HG02870 (cell line): Measurements from ENCODE around the gene NKG7.

Experiments used
- ATAC-seq: cut with Tn5 transposase; IDR thresholded peaks from one replicate; pipeline ENCODE4 v1.9.1; 2021; ENCODE audit warnings: mild to moderate bottlenecking, moderate library complexity; ENCODE audit not compliant: unreplicated experiment

Gene NKG7

DNA sequence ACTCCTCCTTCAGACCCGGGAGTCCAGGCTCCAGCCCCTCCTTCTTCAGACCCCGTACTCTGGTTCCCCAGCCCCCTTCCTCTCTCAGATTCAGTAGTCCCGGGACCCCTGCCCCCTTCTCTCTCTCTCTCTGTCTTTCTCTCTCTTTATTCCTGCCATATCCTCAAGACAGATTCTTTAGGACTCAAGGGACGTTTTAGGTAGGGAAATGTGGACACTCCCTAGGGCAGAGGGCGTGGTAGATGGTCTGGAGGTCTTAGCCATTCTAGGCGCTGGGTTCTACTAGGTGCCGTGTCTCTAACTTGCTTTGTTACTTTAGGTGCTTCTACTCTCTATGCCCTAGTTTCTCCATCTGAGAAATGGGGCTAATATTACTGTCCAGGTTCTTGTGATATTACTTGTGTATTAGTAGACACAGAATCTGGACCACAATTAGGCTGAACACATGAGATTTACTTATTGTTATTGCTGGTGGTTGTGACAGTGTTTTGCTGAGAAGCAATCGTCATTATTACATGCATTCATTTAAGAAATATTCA is 18.7 kb upstream of the NKG7 start:
- ATAC-seq, result no peak

DNA sequence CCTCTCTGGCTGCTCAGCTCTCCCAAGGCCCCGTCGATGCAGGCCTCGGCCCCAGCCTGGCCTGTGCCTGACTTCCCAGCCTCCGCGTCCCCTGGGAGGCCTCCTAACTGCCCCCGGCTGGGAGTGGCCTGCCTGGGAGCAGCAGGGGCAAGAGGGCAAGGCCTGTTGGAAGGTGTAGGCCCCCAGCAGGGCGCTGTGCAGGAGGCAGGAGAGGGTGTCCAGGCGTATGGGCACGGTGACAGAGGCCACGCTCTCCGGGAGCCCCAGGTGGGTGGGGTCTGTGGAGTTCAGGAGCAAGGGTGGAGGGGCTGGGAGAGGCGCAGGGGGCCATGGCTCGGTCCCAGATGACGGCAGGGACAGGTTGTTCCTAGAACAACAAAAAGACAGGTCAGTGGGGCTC is 16.7 kb upstream of the NKG7 start:
- ATAC-seq, result no peak

DNA sequence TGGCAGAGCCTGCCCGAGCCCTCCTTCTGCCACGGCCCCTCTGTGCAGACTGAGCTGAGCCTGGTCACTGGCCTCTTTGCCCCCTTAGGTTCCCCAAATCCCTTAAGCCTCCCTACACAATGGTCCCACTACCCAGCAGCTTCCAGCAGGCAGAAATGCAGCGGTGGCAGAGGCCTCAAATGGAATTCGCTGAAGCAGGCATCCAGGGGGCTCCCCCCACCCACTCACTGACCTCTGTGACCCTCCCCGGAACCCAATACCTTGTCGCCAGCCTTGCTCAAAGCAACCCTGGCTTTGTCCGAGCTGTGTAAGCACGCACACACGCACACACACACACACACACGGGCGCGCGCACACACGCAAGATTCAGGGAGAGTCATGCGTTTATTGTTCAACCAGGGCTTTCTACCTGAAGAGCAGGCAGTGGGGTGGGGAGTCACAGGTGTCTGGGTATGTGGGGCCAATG is 15.5 kb upstream of the NKG7 start, which contains the start of gene LIM2:
TSS of gene LIM2 (minus strand) at position 51 of the 466 bp plus-strand sequence. CDS start 531 bp downstream, outside the sequence.
- ATAC-seq, result no peak

DNA sequence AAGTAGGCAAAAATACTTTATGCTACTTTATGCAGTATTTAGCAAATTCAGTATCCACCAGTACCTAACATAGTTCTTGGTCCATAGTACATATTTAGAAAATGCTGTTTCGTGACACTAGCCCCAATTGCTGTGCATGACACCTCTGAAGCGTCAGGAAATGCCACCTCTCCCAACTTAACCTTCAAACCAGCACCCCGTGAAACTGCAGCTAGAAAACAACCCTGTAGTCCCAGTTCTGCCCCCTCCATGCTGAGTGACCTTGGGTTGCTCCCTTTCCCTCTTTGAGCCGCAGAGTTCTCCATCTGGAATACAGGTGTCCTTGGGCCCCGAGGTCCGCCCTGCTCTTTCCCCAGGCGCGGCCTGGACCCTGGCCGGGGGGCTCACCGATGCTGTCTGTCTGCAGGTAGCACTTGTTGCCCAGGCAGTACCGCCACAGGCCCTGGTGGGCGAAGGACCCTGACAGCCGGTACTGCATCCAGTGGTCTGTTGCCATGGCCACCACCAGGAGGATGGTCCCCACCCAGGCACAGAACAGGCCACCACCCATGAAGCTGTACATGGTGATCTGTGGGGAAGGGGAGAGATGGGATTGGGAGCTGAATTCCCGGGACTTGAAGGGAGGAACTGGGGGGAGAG is 14.5 kb upstream of the NKG7 start:
- ATAC-seq, result no peak

DNA sequence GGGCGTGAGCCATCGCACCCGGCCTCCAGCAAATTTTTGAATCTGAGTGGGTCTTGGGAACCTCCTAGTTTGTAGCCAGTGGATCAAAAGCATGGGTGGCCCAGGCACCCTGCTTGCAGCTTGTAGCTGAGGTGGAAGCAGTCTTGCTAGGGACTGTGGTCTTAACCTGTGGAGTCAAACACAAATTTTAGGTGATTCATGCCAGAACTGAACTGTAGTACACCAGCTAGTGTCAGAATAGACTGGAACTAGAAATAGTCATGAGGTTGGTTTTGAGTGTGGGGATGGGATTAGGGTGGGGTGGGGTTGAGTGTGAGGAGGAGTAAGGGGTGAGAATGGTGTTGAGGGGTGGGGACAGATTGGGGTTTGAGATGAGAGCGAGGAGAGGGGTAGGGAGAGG is 9.6 kb upstream of the NKG7 start:
- no peak for ATAC-seq

DNA sequence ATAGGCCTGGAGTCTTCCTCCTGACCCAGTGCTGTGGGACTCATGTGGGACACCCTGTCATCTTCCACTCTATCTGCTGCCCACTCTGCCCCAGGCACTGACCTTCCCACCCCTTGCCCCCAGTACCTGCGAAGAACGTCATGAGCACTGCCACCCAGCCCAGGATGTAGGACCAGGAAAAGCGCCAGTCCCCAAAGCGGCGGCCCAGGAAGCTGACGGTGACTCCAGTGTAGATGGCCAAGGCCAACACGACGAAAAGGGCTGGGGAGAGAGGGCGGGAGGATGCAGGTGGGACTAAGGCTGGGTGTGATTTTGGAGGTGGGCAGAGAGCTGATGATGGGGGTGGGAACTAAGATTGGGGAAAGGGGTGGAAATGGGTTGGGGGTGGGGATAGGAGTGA is 7.9 kb upstream of the NKG7 start:
- no peak for ATAC-seq

DNA sequence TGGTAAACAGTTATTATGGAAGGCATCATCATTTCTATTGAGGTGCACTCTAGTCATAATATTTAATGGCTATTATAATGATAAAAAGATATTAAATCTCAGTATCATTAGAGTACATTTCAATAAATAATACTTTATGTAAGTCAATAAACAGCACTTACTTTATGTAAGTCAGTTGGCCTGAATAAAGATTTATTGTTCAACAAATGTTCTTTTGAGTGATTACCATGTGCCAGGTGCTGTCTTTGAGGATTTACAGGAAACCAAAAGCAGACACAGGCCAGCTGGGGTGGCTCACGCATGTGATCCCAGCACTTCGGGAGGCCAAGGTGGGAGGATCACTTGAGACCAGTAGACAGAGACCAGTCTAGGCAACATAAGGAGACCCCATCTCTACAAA is 5.0 kb upstream of the NKG7 start:
- ATAC-seq, result no peak

DNA sequence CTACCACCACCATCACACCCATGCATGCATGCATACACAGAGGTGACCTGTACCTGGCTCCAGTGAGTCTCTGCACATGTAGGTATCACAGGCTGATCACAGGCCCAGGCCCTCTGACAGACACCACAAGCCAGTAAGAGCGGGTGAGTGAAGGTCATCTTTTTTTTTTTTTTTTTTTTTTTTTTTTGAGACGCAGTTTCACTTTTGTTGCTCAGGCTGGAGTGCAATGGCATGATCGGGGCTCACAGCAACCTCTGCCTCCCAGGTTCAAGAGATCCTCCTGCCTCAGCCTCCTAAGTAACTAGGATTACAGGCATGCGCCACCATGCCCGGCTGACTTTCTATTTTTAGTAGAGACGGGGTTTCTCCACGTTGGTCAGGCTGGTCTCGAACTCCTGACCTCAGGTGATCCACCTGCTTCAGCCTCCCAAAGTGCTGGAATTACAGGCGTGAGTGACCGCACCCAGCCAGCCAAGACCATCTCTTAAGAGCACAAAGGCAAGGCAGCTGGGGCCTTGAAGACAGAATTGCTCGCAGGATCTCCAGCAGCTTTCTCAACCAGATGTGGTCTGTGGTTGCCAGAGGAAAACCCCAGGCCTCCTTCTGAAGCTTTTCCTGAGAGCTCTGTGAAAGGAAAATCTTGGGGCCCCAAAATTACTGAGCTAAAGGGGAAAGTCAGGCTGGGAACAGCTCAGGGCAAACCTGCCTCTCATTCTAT is 3.2 kb upstream of the NKG7 start:
- no peak for ATAC-seq

DNA sequence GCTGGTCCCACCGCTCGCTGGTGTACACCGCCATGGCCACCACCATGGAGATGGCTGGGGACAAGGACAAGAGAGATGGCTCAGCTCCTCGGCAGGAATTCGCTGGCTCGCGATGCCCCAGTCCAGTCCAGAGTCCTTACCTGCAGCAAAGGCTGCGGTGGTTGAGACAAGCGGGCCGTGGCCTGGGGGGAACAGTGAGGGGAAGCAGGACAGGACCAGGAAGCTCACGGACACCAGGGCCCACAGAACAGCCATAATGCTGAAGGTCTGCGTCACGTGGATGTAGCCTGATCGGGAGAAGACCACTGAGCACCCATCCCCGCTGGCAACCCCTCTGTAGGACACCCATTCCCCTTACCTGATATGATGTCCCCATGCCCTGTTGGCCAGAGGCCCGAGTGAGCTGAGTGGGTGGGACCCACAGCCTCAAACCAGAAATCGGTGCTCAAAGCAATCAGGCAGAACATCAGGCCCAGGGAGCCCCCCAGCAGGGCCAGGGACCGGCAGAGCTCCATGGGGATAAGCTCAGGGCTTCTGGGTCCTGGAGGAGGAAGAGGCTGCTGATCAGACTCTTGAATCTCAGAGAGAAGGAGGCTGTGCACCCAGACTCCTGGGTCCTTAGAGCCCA is 319 bp downstream of the NKG7 start:
- ATAC-seq, result no peak

DNA sequence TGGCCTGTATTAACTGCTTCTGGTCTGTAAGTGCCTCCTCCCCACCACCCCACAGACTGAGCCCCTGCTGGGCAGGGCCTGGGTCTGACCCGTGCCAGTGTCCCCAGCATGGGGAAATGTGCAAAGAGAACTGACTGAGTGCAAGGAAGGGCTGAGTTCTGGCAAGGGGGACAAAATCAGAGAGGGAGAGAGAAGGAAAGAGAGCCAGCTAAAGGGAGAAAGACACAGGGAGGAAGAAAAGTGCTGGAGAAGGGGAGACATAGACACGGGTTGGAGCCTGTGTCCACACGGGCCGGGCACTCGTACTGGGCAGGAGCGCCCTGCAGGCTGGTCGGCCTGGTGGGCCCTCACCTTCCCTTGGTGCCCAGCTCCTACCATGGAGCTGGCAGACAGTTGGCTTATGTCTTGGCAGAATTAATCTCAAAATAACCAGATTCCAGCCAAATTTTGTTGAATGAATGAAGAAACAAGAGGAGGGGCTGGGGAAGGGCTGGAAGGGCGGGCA is 1.2 kb downstream of the NKG7 start:
- no peak for ATAC-seq

DNA sequence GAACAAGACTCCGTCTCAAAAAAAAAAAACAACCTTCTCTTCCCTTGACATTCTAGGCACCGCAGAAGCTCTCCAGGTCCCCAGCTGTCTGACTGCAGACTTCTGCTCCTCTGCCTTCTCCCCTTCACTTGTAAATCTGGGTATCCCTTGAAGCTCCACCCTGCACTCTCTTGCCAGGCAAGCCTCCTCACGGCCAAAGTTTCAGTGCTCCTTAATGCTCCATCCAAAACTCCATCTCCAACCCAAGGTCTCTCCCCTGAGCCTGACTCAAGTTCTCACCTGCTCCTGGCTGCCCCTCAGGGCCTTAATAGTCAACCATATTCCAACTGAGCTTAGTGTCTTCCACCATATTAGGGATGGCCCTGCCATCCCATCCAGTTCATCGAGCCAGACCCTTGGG is 2.2 kb downstream of the NKG7 start:
- ATAC-seq, result no peak

DNA sequence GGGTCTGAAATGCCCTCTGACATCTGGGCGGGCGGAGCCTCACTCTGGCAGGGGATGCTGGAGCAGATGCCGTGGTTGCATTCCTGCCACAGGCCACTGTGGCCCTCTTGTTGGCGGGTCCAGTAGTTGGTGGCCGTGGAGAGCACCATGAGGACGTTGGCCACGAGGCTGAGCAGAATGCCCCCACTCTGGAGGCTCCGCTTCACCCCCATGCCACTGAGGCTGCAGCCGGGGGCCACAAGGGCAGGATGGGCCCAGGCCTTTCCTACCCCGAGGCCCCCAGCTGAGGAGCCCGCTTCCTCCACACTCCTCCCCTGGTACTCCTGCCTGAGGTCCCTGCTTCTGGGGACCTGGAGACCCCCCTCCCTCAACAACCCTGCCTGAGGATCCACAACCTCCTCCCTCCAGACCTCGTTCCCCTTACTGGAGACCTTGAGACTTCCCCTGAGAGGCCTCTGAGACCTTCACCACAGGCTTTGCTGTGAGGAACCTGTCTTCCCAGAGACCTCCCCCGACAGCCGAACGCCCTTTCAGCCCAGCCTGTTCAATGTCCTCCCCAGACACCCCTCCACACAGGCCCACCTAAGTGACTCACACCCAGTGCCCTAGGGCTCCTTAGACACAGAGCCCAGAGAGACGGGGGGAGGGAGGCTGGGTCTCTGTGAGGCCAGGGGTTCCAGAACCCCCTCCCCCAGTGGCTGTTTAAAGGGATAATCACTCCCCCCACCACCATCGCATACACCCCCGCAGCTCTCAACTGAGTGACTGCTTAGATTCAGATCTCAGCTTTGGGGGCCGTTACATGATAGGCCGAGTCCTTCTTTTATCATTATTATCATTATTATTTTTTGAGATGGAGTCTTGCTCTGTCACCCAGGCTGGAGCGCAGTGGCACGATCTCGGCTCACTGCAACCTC is 3.8 kb downstream of the NKG7 start, which contains the start of gene CLDND2:
TSS of gene CLDND2 (minus strand) at position 638 of the 917 bp plus-strand sequence. CDS start at position 212, 426 bp downstream.
- no peak for ATAC-seq

DNA sequence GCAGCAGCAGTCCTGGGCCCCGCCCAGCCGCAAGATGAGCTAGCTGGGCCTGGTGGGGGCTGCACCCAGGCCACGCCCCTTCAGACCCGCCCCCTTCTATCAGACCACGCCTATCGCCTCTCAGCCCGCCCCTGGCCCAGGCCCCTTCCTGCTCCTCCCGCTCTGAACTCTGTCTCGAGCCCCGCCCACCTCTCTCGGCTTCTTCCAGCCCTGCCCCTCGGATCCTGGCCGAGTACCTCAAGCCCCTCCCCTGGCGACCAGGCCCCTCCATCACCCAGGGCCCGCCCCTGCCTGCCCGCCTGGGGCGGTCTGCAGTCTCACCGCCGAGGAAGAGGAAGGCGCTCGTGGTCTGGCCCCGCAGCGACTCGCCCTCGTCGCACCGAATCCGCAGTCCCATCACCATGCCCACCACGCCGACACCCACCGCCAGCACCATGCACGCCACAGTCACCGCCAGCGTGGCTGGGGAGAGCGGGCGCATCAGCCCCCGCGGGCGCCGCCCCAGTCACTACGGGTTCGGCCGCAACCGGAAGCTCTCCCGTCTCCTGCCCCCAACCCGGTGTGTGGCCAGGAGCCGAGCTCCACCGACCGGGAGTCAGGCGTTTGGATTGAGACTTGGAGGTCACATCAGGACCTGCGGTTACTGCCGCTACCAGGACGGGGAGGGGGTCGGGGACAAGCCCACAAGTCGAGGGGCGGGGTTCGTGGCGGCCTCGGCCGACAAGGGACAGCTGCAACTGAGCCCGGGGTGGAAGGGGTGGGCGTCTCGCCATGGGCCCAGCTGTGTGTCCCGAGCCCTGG is 4.7 kb downstream of the NKG7 start:
- peak; percentile 80 for ATAC-seq

DNA sequence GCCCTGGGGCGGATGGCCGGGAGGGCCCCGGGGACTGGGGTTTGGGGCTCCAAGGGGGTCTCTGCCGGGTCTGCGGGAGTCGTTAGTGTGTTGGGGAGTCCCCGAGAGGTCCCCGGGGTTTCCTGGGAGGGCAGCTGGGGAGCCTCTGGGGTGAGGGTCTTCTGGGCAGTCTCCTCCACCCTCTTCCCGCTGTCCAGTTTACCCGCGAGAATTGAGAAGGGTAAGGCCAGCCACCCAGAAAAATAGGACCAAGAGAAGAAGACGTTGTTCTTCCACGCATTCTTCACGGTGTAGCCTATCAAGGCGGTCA is 5.2 kb downstream of the NKG7 start:
- ATAC-seq, result no peak

DNA sequence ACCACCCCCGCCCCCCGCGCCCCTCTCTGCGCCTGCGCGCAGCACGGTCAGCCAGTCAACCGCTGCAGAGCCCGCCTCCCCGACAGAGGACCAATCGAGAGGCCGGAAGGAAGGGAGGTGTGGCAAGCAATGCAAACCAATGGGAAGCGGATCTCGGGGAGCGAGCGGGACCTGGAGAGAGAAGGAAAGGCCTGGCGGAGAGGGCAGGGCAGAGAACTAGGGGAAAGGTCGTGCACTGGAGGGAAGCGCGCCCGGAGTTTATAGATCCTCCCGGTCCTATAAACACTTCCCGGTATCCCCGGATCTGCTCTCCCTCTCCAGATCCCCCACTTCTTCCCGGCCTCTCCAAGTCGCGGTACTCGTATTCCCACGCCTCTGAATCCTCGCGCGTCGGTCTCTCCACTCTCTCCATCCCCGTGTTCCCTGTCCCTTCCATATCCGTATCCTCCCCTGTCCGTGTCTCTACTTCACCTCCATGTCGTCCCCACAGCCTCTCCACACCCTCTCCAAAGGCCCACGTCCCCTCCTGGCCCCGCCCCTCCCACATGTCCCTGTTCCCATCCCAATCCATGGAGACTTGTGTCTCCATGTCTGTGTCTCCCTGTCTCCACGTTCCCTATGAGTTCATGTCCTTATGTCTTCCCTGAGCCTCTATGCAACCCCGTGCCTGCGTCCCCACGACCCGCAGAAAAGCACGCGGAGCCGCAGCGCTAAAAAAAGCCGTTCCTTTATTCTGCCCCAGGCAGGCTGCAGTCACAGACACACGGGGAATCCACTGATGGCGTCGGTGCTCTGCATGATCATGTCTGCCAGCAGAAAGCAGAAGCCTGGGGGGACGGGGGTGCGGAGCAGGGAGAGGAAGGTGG is 5.8 kb downstream of the NKG7 start:
- peak; percentile 49 for ATAC-seq

DNA sequence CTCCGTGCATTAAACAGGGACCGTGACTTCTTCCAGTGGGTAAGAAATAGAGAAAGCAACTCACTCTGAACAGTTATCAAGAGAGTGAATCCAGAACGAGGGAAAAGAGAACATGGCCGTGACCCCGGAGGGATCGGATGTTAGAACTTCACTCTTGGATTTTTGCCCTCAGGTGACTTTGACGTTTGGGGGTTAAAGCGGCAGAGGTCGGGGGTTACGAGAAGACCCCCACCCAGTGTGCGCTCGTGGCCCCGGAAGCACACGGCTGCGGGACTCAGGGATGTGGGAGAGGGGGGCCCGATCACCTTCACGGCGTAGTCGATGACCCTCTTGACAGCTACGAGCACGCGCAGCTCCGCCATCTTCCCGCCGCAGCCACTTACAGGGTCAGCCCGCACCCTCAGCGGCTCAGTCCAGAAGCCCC is 6.5 kb downstream of the NKG7 start, which contains the start of gene ETFB:
TSS of gene ETFB (minus strand) at position 424 of the 424 bp plus-strand sequence. CDS start at position 362, 62 bp downstream.
- no peak for ATAC-seq

DNA sequence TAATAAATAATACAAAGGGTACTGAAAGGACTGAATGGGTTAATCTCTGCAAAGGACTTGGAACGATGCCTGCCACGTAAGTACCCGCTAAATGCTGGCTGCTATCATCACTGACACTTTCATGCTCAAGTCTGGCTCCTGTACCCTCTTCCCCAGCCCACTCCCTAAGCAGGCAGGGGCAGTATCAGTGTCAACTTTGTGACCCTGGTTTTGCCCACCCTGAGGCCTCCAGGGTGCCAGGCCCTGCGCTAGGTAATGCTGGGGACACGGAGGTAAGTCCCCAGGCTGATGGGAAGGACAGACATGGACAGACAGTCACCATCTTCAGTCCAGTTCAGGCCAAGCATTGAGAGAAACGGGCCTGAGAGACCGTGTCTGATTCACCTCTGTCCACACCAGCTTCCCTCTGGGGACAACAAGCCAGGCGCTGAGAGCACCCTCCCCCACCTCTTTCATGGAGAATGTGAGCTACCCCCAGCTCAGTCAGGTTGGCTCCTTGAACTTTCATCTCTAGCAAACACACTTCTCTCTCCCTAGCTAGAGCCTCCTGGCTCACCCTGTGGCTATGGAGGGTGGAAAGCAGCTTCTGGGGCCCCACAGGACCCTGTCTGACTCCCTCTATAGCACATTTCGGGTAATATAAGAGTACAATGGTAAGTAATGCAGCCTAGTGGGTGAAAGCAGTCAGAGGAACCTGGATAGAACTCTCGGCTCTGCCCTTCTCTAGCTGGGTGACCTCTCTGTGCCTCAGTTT is 7.1 kb downstream of the NKG7 start:
- ATAC-seq, result no peak
